ENCODE data around the gene UNC119B.

Gene UNC119B

DNA sequence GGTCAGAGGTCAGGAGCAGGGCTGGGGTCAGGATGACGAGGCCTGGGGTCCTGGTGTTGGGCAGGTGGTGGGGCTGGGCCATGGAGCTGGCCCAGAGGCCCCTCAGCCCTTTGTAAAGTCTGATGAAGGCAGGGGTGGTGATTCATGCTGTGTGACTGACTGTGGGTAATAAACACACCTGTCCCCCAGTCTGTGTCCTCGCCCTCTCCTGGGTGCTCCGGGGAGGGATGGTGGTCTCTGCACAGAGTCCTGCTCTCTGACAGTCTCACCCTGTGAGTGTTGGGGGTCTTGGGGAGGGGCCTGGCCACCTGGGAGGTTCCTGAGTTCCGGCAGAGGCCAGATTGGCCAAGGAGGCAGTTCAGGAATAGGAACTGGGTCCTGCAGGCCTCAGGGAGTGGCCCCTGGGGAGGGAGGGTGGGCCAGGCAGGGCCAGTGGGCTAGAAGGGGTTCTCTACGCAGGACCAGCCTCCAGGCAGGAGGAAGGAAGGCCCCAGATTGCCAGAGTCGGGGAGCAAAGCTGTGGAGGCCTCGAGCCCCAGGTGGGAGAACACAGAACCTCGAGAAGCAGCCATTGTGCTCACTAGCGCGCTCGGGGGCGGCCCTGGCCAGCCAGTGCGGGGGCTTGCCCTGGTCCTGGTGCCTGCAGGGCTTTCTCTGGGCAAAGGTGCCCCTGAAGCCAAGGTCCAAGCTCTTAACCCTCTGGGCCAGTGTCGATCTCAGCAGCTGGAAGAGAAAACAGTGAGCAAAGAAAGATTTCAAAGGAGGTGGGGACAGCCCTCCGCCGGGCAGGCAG, 29.8 kb downstream of the UNC119B start:
- no peak for DNase-seq (ENCODE audit: low read depth)

DNA sequence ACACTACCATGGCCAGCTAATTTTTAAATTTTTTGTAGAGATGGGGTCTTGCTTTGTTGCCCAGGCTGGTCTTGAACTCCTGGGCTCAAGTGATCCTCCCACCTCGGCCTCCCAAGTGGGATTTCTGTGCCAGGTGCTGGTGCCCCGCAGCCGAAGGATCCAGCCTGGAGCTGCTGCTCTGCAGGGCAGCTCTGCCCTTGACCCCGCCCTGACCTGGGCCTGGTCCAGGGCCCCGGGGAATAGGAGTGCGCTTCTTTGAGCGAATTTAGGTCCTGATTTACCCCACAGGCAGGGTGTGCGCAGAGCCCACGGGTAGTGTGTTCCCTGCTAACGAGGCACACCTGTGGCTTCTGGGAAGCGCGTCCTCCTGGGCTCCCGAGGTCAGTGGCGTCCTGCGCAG, 30.6 kb downstream of the UNC119B start:
- no peak for DNase-seq (ENCODE audit: low read depth)

DNA sequence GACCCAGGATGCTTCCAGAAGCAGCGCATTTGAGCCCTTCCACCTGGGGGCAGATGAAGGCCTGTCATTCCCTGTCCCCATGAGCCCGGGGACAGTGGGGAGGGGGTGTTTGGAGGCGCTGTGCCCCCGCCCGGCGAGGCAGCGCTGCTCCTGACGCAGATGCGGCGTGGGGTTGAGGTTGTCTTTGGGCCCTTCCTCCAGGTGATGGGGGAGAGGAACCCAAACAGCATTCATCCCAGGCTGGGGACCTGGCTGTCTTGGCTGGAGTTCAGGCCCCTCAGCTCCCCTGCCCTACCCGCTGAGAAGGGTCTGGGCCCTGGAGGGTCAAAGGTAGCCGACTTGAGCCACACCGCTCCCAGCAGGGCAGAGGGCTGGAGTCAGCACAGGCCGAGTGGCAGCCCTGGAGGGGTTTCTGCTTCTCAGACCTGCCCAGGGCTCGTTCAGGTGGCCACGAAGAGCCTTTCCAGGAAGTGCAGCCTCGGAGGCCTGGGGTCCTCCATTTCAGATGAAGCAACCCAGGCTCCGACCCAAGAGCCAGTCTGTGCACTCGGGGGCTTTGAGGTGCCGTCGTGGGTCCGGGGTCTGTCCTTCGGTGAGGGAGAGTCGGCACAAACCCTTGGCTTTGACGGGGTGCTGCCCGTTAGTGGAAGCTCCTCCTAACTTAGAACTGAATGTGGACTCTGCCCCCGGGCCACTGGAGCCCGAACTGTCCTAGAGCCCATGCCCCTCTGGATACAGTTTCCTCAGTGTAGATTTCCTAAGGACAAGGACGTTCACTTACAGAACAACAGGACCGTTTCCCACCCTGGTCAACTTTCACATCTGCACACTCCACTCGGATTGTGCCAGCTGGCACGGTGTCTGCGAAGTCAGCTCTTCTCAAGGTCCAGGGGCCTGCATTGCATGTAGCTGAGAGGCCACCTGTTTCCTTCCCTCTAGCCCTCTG, 31.5 kb downstream of the UNC119B start:
- no peak for DNase-seq (ENCODE audit: low read depth)

DNA sequence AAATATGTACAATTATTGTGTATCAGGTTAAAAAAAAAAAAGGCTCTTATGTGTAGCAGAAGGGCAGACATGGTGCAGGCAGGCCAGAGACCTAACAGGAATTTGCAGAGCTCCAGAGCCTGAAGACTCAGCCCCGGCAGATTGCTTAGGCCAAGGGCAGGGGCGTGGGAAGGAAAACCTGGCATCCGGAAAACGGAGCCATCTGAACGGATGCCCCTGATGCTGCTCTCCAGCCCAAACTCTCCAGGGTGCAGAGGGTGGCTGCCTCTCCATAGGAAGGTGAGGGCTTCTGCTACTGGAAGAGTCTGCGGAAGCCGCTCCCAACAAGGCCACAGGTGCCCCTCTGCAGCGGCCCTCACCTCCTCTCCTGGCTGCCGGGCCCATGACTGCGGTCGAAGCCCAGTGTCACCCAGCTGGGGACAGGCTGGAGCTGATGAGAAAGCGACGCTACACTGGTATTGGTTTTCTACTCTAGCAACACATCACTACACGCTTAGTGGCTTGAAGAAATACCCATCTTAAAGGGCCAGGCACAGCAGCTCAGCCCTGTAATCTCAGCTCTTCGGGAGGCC, 34.8 kb downstream of the UNC119B start:
- no peak for DNase-seq (ENCODE audit: low read depth)

DNA sequence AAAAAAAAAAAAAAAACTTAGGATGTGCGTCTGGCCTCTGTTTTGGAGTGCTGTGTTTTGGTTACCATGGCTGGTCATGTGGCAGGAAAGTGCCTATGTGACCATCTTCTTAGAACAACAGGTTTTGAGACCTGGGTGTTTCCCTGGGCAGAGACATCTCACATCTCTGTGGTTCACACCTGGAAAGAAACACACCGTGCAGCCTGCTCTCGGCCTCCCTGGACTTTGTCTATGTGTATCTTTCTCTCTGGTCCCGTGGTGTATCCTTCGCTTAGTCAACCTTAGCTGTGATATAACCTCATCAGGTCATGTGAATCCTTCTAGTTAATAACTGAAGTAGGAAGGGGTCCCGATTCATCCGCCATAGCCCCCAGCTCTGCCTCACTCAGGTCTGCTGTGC, 38.0 kb downstream of the UNC119B start:
- no peak for DNase-seq (ENCODE audit: low read depth)

DNA sequence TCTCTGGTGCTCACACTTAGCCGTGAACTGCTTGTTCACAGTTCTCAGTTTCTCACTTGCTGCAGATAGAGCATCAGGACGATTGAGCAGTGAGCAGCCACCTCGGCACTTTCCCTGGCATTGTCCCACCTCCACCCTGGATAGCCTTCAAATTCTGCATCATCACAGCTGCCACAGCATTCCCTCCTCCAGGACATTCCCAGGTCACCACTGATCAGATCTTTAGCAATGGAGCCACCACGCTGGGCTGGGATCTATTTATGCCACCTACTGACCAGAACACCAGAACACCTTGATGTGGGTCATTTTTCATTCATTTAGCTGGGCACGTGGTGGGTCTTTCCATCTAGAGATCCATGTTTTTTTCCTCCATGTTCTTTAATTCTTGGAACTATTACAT, 39.0 kb downstream of the UNC119B start:
- DNase-seq (ENCODE audit: low read depth): no peak

DNA sequence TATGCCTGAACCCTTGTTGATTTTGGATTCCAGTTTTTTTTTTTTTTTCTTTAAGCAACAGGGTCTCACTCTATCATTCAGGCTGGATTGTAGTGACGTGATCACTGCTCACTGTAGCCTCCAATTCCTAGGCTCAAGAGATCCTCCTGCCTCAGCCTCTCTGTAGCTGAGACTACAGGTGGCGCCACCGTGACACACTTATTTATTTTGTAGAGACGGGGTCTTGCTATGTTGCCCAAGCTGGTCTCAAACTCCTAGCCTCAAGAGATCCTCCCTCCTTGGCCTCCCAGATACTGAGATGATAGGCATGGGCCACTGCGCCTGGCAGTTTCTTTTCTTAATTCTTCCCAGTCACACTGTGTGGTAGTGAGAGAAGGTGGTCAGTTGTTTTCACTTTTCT, 40.5 kb downstream of the UNC119B start:
- no peak for DNase-seq (ENCODE audit: low read depth)

DNA sequence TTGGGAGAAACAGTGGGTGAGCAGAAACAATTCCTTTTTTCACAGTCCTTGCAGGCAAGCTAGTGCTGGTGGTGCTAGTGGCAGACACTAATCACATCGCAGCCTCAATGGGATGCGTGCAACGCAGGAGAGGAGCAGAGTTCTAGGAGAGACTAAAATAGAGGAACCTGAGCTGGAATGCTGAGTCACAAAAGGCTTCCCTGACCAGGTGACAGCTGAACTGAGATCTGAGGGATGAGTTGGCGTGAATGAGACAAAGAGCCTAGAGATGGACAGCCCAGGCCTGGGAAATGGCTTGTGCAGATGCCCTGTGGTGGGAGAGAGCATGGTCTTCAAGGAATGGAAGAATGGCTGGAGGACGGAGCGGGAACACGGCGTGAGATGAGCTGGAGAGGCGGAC, 41.1 kb downstream of the UNC119B start:
- no peak for DNase-seq (ENCODE audit: low read depth)

DNA sequence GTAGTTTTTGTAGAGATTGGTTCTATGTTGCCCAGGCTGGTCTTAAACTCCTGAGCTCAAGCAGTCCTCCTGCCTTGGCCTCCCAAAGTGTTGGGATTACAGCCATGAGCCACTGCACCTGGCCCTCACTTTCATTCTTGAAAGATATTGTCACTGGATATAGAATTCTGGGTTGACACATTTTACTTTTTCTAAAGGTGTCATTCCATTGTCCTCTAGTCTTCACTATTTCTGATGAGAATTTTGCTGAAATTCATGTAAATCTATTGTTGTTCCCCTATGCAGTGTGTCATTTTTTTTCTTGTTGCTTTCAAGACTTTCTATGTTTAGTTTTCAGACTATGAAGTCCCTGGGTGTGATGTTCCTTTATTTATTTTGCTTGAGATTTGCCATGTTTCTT, 44.5 kb downstream of the UNC119B start:
- no peak for DNase-seq (ENCODE audit: low read depth)

DNA sequence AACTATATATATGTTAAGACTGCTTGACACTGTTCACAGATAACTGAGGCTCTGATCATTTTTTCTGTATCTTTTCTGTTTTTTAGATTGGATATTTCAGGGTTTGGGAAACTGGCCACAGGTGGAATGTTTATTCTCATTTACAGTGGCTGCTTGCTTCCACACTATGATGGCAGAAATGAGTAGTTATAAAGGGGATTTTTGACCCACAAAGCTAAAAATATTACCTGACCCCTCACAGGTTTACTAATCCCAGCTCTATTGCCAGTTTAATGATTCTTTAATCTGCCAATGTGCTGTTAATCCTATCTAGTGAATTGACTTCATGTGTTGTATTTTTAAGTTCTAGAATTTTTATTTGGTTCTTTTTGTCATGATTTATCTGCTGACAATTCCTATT, 45.0 kb downstream of the UNC119B start:
- DNase-seq (ENCODE audit: low read depth): no peak

DNA sequence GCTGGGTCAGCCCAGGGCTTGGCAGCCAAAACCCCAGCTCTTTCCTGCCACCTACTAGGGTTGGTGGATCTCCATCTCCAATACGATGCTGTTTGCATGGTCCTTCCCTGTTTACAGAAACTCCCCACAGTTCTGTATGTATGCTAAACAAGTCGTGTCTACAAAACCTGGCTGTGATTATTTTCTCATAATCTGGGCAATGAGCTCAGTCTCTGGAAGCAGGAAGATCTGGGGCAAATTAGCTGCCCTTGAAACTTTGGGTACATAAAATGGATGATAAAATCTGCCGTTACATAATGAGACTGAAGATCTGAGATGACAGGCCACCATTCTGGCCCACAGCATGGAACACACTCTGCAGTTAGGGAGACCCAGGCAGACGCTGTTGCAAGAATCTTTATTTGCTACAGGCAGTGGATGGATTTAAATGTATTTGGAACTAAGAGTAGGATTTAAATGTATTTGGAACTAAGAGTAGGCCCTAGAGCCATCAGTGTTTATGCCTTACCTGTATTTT, 47.0 kb downstream of the UNC119B start:
- no peak for DNase-seq (ENCODE audit: low read depth)

DNA sequence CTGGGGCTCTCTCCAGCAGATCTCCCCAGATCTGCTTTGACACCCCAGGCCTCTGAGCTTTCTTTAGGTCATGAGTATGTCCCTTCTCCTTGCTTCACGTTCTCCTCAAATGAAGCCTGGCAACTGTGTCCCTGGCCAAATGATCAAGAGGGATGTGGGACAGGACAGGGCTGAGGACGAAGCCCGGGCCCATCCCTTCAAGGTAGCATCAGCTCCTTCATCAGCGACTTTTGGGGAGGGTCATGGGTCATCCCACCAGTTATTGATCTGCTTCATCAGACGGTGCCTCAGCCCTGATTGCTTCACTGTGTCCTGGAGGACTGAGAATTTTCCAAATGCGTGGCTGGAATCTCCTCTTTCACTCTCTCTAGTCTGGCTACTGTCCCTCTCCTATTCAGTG, 47.7 kb downstream of the UNC119B start:
- no peak for DNase-seq (ENCODE audit: low read depth)

DNA sequence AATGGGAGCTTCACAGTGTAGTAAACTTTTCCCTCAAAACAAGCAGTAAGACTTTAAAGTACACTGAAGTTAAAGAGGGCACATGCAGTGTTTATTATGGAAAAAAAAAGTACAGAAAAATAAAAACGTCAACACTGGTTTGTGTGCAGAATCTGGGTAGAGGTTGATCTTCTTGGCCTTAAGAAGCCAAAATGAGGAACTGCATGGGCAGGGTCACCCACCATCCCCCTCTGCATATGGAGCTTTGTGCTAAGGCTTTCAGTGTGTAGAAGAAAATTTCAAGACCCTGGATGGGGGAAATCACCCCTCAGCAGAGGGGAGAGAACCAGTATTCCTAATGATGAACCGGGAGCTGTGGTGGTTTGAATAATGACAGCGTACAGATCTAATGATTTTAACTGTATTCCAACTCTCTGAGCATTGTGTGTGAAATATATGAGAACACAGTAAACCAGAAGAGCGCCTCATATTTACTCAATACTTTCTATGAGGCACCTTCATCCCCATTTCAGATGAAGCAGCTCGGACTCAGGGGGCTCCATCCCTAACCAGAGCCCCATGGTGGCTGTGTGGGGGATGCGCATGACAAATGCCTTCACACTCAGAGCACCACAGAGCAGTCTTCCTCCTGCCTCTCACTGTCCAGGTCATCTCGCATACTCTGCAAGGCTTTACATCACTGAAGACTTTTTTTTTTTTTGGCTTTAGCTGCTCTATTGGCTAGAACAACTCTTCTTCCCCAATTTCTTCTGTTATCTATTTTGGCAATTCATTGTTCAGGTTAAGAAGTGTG, 48.7 kb downstream of the UNC119B start:
- no peak for DNase-seq (ENCODE audit: low read depth)

DNA sequence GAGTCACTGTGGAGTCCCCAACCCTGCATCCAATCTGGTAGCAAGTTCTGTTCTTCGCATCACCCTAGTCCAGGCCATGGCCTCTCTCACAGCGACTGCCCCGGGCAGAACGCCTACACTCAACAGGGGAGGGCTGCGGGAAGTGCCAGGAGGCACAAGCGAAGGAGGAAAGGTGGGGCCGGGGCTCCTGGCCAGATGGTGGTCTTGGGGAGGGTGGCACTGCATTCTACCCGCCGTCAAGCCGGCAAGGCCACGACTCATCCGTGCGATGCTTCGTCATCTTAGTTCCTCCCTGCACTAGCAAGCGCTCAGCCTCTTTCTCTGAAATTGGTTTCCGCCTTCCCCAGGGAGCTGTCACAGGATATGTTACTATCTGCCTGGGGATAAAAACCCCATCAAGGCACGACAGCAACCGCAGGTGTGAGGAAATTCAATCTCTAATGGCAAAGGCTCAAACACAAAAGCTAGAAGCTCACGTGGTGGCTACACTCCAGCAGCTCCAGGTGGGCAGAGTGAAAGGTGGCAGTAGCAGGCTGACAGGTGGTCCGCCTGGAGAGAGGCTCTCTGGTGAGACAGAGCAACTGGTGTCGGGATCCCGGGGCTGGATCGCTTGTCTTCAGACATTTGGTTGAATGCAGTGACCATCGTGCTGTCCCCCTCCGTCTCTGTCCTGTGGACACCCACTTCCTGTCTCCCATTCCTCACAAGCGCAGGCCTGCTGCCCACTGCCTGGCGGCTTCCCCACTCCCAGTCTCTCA, 49.5 kb downstream of the UNC119B start:
- no peak for DNase-seq (ENCODE audit: low read depth)

DNA sequence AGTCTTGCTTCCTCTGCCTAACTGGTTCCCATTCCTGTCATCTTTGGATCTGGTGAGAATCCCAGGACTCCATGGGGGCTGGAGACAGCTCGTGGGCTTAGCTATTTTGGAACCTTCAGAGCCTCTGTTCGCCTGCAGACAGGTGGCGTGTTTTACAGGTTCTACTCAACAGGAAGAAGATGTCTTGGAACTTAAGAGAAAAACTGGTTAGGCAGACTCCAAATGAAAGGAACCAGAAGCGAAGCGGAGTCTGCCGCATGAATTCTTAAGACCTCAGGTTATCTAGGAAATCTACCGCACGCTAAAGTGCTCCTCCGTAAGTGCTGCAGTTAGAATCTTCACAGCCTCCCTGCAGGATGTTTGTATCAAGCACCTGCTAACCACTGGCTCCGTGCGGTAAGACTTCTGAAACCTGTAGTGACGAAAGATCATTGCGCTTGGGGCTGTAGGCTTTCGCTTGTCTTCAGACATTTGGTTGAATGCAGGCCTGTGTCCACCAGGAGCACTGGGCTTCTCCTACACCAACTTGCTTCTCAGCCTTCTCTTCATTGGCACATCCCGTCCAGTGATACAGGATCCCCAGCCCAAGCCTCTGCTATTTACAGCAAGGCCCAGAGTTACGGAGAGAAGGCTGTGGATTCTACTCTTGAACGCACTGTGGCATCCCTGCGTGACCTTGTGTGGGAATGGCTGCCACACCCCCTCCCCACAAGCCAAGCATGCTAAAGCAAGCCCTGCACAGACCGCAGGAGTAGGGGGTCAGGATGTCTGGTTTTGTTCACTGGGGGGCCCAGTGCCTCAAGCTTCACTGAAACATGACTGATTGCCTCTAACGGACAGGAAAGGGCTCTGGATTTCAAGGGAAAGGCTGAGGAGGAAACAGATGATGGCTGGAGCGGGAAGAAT, 50.3 kb downstream of the UNC119B start:
- no peak for DNase-seq (ENCODE audit: low read depth)

DNA sequence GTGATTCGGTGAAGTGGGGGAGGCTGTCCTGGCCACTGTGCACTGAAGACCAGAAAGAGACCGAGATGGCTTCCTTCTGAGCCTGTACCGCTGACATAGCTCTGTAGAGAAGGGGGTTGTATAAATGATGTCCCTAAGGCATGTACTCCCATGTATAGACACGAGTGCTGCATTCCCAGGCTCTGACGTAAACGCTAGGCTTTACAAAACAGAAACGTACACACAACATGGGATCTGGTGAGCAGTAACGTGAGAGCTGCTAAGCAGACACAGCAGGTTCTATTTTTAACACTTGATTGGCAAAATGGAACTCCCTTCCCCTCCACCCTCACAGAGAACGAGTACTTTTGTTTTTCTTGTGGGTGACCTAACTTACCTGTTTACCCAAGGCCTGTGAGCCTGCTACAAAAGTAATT, 51.3 kb downstream of the UNC119B start:
- DNase-seq (ENCODE audit: low read depth): peak; percentile 96

DNA sequence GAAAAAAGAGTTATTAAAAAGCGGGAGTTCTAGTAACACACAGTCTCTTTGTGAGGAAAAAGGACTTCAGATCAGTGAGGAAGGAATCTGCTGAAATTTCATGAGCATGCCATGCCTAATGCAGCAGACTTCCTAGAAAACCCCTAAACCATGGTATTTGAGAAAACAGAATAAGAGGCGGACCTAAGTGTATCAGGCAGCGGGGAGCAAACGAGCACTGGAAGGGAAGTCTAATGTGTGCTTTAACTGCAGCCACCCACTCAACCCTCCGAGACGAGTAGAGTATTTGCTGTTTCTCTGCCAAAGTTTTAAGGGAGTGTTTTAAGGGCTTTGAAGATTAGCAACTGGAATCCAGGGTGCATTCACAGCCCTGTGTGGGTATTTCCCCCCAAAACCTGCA, 51.8 kb downstream of the UNC119B start:
- peak; percentile 49 for DNase-seq (ENCODE audit: low read depth)

DNA sequence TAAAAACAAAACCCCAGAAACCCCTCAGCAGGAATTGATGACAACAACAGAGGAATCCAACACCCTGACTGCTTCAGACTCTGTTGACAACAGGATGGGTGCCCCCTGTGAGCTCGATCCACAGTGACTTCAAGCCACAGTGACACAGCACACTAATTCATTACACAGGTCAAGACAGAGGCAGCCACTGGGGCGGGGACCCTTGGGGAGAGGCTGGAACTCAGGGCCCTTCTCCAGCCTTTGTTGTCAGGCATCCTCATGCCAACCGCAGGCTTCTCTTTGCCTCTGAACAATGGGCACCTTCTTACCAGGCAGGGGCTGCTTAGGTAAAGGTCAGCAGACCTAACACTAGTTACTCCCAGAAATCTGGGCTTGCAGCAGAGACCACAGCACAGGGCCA, 53.0 kb downstream of the UNC119B start:
- no peak for DNase-seq (ENCODE audit: low read depth)

DNA sequence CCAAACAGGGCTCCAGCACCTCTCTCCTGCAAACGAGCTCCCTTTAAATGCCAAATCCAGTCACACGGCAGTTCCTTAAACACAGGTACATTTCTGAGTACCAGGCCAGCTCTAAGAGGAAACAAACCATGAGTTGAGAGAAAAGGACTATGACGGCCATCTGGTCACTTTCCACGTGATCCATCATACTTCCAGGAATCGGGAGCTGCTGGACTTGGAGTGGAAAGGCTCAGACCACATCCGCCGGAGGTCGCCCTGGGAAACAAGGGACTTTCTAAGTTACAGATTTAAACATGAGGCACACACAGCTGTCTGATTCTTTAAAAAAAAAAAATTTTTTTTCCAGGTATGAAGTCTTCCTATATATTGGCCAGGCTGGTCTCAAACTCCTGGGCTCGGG, 54.6 kb downstream of the UNC119B start:
- no peak for DNase-seq (ENCODE audit: low read depth)

DNA sequence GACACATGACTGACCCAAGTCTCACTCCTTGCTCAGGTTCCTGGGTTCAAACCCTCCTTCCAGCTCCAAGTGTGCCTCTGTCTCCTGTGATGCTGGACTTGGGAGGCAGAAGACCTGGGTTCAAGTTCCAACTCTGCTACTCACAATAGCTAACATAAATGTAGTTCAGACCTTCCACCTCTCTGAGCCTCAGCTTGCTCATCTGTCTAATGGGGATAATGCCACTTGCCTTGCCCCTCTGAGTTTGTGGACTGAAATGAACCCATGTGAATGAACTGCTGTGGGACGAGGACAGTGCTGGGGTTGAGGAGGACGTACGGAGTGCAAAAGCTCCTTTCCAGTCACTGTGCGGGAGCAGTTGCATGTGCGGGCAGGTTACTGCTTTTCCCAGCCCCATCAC, 56.3 kb downstream of the UNC119B start:
- no peak for DNase-seq (ENCODE audit: low read depth)

Measured in iris pigment epithelial cell (primary cell).